Parathyroid adenoma (tissue), 2 donors: ENCODE data around the gene ARX.

Experiments used
- H2AFZ ChIP-seq: fragments of 300-600 bp; sonication (generic); one replicate; pipeline ENCODE4 v1.7.0; 2017; ENCODE audit warnings: antibody characterized with exemption, mild to moderate bottlenecking
- H3K27ac ChIP-seq: fragments of 300-600 bp; sonication (generic); one replicate; pipeline ENCODE4 v1.7.0; 2017
- H3K27me3 ChIP-seq: fragments of 300-600 bp; sonication (generic); one replicate; pipeline ENCODE4 v1.7.0; 2017; ENCODE audit warnings: low read length; ENCODE audit not compliant: control insufficient read depth, insufficient read depth
- H3K36me3 ChIP-seq: fragments of 300-600 bp; sonication (generic); one replicate; pipeline ENCODE4 v1.7.0; 2017; ENCODE audit warnings: low read length; ENCODE audit not compliant: control insufficient read depth, insufficient read depth
- H3K4me1 ChIP-seq: fragments of 300-600 bp; sonication (generic); one replicate; pipeline ENCODE4 v1.7.0; 2017; ENCODE audit warnings: control low read depth
- H3K4me2 ChIP-seq: fragments of 300-600 bp; sonication (generic); one replicate; pipeline ENCODE4 v1.7.0; 2017; ENCODE audit warnings: low read length
- H3K4me3 ChIP-seq: fragments of 300-600 bp; sonication (generic); one replicate; pipeline ENCODE4 v1.7.0; 2017; ENCODE audit warnings: low read depth, low read length
- H3K79me2 ChIP-seq: fragments of 300-600 bp; sonication (generic); one replicate; pipeline ENCODE4 v1.7.0; 2017; ENCODE audit warnings: control low read depth
- H3K9ac ChIP-seq: fragments of 300-600 bp; sonication (generic); one replicate; pipeline ENCODE4 v1.7.0; 2017; ENCODE audit warnings: mild to moderate bottlenecking
- H3K9me3 ChIP-seq: fragments of 300-600 bp; sonication (generic); one replicate; pipeline ENCODE4 v1.7.0; 2017; ENCODE audit warnings: low read length; ENCODE audit not compliant: control insufficient read depth
- TF ChIP-seq, protein P1 (sequence below): fragments of 300-600 bp; sonication (generic); IDR thresholded peaks from one replicate; pipeline ENCODE4 v1.7.0; 2017; ENCODE audit warnings: antibody characterized with exemption, mild to moderate bottlenecking
- donor health status: primary hyperparathyroidism.

The ARX gene

DNA sequence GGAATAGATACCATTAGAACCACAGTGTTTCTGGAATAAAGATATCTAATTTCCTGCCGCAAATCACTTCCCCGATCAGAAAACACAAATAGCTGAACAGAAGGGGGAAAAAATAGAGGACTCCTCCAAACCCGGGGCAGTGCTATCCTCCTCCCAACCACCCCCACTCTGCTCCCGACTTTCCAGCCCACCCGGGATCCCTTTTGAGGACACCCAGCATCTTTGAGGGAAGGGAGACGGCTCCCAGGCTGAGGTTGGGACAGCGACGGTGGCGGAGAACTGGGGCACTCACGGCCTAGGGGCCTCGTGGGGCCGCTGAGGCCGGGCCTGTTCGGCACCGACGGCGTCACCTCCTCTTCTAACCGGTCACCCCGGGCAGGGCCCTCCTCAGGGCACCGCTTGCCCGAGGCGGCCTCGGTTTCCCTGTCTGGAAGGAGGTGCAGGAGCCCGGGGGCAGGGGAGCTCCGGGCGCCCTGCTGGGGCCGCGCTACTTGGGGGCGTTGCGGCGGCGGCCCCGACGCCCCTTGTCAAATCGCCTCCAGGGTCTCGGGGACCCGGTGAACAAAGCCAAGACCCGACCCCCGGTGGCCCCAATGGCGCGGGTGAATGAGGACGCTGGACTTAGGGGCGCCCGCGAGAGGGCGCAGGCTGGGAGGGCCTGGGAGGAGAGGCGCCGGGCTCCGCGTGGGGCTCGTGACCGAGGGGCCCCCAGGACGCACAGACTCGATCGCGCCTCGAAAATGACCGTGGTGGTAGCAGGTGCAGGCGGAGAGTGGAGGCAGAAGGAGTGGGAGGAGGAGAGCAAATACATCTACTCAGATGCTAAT, 6.9 kb upstream of the ARX start:
- Histone ChIP-seq H3K4me3 (no peak overlapping the region), H3K79me2 (no peaks in the 10 kb centered on the region)

DNA sequence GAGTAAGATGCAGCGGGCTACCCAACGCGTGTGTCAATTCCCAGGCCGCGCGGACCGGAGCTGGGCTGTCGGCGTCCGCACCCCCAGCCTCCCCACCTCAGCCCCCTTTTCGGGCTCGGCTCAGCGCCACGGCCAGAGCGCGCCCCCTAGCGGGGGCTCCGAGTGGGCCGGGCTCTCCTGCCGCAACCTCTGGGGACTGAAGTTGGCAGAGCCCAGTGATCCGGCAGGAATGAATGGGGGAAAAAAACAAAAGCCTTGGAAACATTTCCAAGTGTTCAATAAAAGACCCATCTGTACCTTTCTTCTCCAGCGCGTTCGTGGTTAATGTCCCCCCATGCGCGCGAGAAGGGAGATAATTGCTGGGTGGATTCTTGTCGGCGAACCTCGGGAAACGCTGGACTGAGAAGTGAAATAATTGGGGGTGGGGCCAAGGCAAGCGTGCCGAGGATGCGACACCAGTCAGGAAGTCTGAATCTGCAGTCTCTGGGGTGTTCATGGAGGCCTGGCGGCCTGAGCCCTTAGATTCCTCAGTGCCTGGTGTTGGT, 5.2 kb upstream of the ARX start:
- Histone ChIP-seq H3K27me3 (peaks cover 4% of the 10 kb centered on the region), H3K4me3 (no peak overlapping the region)

More for the DNA sequence above, 6.9 kb upstream of the ARX start:
- Histone ChIP-seq H3K4me2 (no peak overlapping the region), H3K27me3 (peaks cover 3% of the 10 kb centered on the region), H3K4me1 (no peaks in the 10 kb centered on the region), H2AFZ (no peak overlapping the region), H3K36me3 (no peaks in the 10 kb centered on the region), H3K9ac (no peak overlapping the region), H3K9me3 (no peaks in the 10 kb centered on the region), H3K27ac (no peak overlapping the region)
- TF ChIP-seq, protein P1, sequence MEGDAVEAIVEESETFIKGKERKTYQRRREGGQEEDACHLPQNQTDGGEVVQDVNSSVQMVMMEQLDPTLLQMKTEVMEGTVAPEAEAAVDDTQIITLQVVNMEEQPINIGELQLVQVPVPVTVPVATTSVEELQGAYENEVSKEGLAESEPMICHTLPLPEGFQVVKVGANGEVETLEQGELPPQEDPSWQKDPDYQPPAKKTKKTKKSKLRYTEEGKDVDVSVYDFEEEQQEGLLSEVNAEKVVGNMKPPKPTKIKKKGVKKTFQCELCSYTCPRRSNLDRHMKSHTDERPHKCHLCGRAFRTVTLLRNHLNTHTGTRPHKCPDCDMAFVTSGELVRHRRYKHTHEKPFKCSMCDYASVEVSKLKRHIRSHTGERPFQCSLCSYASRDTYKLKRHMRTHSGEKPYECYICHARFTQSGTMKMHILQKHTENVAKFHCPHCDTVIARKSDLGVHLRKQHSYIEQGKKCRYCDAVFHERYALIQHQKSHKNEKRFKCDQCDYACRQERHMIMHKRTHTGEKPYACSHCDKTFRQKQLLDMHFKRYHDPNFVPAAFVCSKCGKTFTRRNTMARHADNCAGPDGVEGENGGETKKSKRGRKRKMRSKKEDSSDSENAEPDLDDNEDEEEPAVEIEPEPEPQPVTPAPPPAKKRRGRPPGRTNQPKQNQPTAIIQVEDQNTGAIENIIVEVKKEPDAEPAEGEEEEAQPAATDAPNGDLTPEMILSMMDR = no peak

DNA sequence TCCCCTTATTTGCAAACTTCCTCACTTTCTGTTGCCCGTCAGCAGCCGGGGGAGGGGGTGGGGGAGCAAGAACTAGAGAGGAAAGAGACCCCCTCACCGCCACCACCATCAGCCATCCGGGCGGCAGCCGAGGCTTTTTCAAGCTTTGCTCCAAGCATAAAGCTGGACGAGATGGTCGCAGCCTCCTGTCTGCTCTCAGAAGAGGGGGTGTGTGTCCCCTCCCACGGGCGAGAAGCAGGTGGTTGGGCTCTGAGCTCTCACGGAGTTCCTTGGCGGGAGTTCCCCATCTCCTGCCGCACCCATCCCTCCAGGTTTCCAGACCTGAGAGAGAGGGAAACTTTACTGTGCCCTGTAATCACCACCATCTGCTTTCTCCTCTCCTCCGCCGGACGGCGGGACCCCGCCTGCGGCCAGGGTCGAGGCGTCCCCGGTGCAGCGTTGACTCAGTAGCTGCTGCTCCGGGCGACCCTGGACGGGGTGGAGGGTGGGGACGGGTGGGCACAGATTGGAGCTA, 4.7 kb upstream of the ARX start:
- H3K4me3 ChIP-seq = no peak overlapping the region

More for the DNA sequence above, 5.2 kb upstream of the ARX start:
- Histone ChIP-seq H3K4me2 (no peak overlapping the region), H2AFZ (no peak overlapping the region), H3K4me1 (no peaks in the 10 kb centered on the region), H3K27ac (no peak overlapping the region), H3K9me3 (no peaks in the 10 kb centered on the region), H3K79me2 (no peaks in the 10 kb centered on the region), H3K9ac (no peak overlapping the region), H3K36me3 (no peaks in the 10 kb centered on the region)
- TF ChIP-seq, protein P1 = no peak

DNA sequence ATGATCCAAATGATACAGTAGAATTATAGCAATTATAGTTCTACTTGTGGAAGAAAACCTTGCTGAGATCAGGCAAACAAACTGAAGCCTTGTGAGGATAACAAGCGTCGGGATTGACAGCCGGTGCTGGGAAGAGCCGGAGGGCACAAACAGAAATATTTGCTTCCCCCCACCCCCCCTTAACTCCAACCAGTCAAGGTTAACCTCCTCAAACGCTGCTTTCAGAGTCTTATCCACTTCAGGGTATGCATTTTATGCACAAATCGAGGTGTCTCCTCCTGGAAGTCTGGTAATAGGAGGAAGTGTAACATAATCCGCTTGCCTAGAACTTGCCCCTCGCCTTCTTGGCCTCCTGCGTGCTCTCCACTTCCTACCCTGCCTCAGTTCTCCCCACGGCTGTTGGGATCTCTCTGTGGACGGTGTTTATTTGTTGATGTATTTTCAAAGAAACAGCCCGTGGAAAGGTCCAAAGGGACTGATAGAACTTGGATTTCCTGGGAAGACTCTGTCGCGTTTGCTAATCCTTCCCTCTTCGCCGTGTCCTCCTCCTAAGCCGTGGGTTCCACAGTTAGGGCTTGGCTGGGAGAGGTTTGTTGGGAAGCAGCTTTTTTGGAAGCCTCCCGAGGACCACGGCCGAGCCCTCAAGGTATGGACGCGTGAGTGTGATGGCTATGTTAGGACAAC, 4.1 kb upstream of the ARX start:
- Histone ChIP-seq H3K4me1 (no peaks in the 10 kb centered on the region), H3K4me2 (no peak overlapping the region), H3K9ac (no peak overlapping the region), H3K27ac (no peak overlapping the region), H3K27me3 (peaks cover 4% of the 10 kb centered on the region), H3K9me3 (no peaks in the 10 kb centered on the region), H3K4me3 (no peak overlapping the region), H2AFZ (no peak overlapping the region), H3K36me3 (no peaks in the 10 kb centered on the region), H3K79me2 (no peaks in the 10 kb centered on the region)
- TF ChIP-seq, protein P1 = no peak

More for the DNA sequence above, 4.7 kb upstream of the ARX start:
- H2AFZ ChIP-seq = no peak overlapping the region
- TF ChIP-seq, protein P1 = no peak
- no peaks in the 10 kb centered on the region for H3K79me2 ChIP-seq
- H3K9me3 ChIP-seq = no peaks in the 10 kb centered on the region
- no peak overlapping the region for H3K9ac ChIP-seq
- H3K36me3 ChIP-seq = no peaks in the 10 kb centered on the region
- H3K27me3 ChIP-seq = peaks cover 4% of the 10 kb centered on the region
- H3K27ac ChIP-seq = no peak overlapping the region
- H3K4me2 ChIP-seq = no peak overlapping the region
- no peaks in the 10 kb centered on the region for H3K4me1 ChIP-seq
